Neural progenitor cell (in vitro differentiated cells): ENCODE data around the gene CEBPZ. TPM values are rescaled to one million over a fixed set of nuclear protein-coding genes. Genes with fewer than 3 reads are reported as not detected.

ENCODE experiments used
- DNase-seq: peaks from one replicate; pipeline ENCODE4 v3.0.0-alpha.2; 2016; ENCODE audit warnings: low spot score
- H2AFZ ChIP-seq: fragments of 200-600 bp; sonication (generic); replicated peaks from 2 replicates; pipeline ENCODE4 v1.6.1; 2016; ENCODE audit warnings: antibody characterized with exemption
- H3F3A ChIP-seq: fragments of 200-600 bp; sonication (generic); 2 replicates; pipeline ENCODE4 v1.6.1; 2016; ENCODE audit warnings: antibody characterized with exemption, low read depth
- H3K27ac ChIP-seq: fragments of 200-600 bp; sonication (generic); 2 replicates; pipeline ENCODE4 v1.5.1; 2016; ENCODE audit warnings: mild to moderate bottlenecking
- H3K27me3 ChIP-seq: fragments of 200-600 bp; sonication (generic); 2 replicates; pipeline ENCODE4 v1.6.1; 2016; ENCODE audit warnings: mild to moderate bottlenecking, moderate library complexity
- H3K36me3 ChIP-seq: fragments of 200-600 bp; sonication (generic); 2 replicates; pipeline ENCODE4 v1.5.1; 2016
- H3K4me1 ChIP-seq: fragments of 200-600 bp; sonication (generic); 2 replicates; pipeline ENCODE4 v1.6.1; 2016; ENCODE audit warnings: mixed run types
- H3K4me2 ChIP-seq: fragments of 200-600 bp; sonication (generic); 2 replicates; pipeline ENCODE4 v1.6.1; 2016
- H3K4me3 ChIP-seq: fragments of 200-600 bp; sonication (generic); 2 replicates; pipeline ENCODE4 v1.5.1; 2016
- H3K79me2 ChIP-seq: fragments of 200-600 bp; sonication (generic); 2 replicates; pipeline ENCODE4 v1.6.1; 2016; ENCODE audit warnings: low read depth
- H3K9ac ChIP-seq: fragments of 200-600 bp; sonication (generic); 2 replicates; pipeline ENCODE4 v1.6.1; 2016
- H3K9me3 ChIP-seq: fragments of 200-600 bp; sonication (generic); 2 replicates; pipeline ENCODE4 v1.5.1; 2016; ENCODE audit warnings: low read depth
- H4K20me1 ChIP-seq: fragments of 200-600 bp; sonication (generic); 2 replicates; pipeline ENCODE4 v1.6.1; 2016; ENCODE audit warnings: low read depth
- H3K27ac Mint-ChIP-seq: 3 replicates; pipeline ENCODE4 v1.8.0; 2021; ENCODE audit warnings: mixed read lengths
- H3K27me3 Mint-ChIP-seq: 2 replicates; pipeline ENCODE4 v1.8.0; 2022; ENCODE audit warnings: low read depth, mild to moderate bottlenecking, inconsistent platforms, moderate library complexity, mixed read lengths; ENCODE audit not compliant: insufficient read depth
- H3K36me3 Mint-ChIP-seq: 3 replicates; pipeline ENCODE4 v1.8.0; 2021; ENCODE audit warnings: mixed read lengths
- H3K4me1 Mint-ChIP-seq: 3 replicates; pipeline ENCODE4 v1.8.0; 2021; ENCODE audit warnings: mixed read lengths
- H3K4me3 Mint-ChIP-seq: 3 replicates; pipeline ENCODE4 v1.8.0; 2021; ENCODE audit warnings: mild to moderate bottlenecking, moderate library complexity, mixed read lengths
- H3K9me3 Mint-ChIP-seq: 3 replicates; pipeline ENCODE4 v1.8.0; 2020; ENCODE audit warnings: mixed read lengths
- CTCF ChIP-seq: fragments of 200-600 bp; sonication (generic); IDR thresholded peaks from 2 replicates; pipeline ENCODE4 v1.5.1; 2017; ENCODE audit warnings: antibody characterized with exemption, mild to moderate bottlenecking
- EZH2 ChIP-seq: fragments of 200-600 bp; sonication (generic); IDR thresholded peaks from 2 replicates; pipeline ENCODE4 v1.6.1; 2017; ENCODE audit warnings: antibody characterized with exemption, mild to moderate bottlenecking, moderate library complexity
- EZH2phosphoT487 ChIP-seq: fragments of 200-600 bp; sonication (generic); IDR thresholded peaks from 2 replicates; pipeline ENCODE4 v1.6.1; 2017; ENCODE audit warnings: antibody characterized with exemption
- total RNA-seq: library from RNA; depleted of rRNA; stranded (reverse); fragments of >200 nt; gene quantifications from 2 replicates; pipeline ENCODE4 v1.2.3, GENCODE V29; 2015; ENCODE audit warnings: low replicate concordance

The CEBPZ gene
- total RNA-seq, 1 donor from 2014 or later = 86.6 TPM

GRCh38 chr2:37271376-37272067, 40.1 kb upstream of the CEBPZ start:
- Histone ChIP-seq H3K4me1 (no peaks in the 10 kb centered on the region), H4K20me1 (no peaks in the 10 kb centered on the region), H3K27ac (no peak overlapping the region), H3K4me2 (no peak overlapping the region), H3K27me3 (no peaks in the 10 kb centered on the region), H3K36me3 (peaks cover 41% of the 10 kb centered on the region), H3K9ac (no peak overlapping the region), H3K79me2 (no peaks in the 10 kb centered on the region), H3K9me3 (no peaks in the 10 kb centered on the region), H2AFZ (no peak overlapping the region), H3F3A (peaks cover 9% of the 10 kb centered on the region), H3K4me3 (no peak overlapping the region)
- Mint-ChIP-seq H3K9me3 (no peaks in the 10 kb centered on the region), H3K27me3 (no peaks in the 10 kb centered on the region), H3K4me3 (no peak overlapping the region), H3K27ac (no peak overlapping the region), H3K36me3 (peaks cover 24% of the 10 kb centered on the region), H3K4me1 (no peaks in the 10 kb centered on the region)
- DNase-seq = no peak
- TF ChIP-seq EZH2 = no peak
- TF ChIP-seq EZH2phosphoT487 = no peak
- TF ChIP-seq CTCF = no peak

DNA sequence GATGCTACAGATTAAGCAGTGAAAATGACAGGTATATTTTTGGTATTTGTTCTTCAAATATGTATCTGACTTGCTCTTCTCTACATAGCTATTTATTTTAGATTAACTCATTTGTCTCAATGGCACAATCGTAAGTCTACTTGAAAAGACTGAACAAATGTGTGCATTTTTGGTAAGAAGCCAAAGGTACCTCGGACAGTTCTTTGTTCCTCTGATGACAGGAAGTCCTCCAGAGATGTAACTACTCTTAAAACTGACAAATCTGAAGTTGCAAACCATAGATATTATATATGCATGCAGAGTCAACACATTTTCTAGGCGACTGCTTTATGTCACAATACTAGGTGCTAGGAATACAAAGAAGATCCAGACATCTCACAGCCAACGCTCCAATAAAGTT, 36.7 kb upstream of the CEBPZ start:
- no peaks in the 10 kb centered on the region for H4K20me1 ChIP-seq
- H3K27ac ChIP-seq = no peak overlapping the region
- DNase-seq = no peak
- H3F3A ChIP-seq = peaks cover 9% of the 10 kb centered on the region
- Mint-ChIP-seq H3K4me3 (no peak overlapping the region), H3K27ac (no peak overlapping the region), H3K36me3 (peaks cover 23% of the 10 kb centered on the region), H3K4me1 (no peaks in the 10 kb centered on the region), H3K27me3 (no peaks in the 10 kb centered on the region), H3K9me3 (no peaks in the 10 kb centered on the region)
- H3K27me3 ChIP-seq = no peaks in the 10 kb centered on the region
- H3K9me3 ChIP-seq = no peaks in the 10 kb centered on the region
- no peak overlapping the region for H3K9ac ChIP-seq
- no peaks in the 10 kb centered on the region for H3K4me1 ChIP-seq
- no peaks in the 10 kb centered on the region for H3K79me2 ChIP-seq
- no peak overlapping the region for H3K4me3 ChIP-seq
- H2AFZ ChIP-seq = no peak overlapping the region
- no peak for TF ChIP-seq EZH2
- TF ChIP-seq EZH2phosphoT487 = no peak
- TF ChIP-seq CTCF = no peak
- peaks cover 15% of the 10 kb centered on the region for H3K36me3 ChIP-seq
- no peak overlapping the region for H3K4me2 ChIP-seq

DNA sequence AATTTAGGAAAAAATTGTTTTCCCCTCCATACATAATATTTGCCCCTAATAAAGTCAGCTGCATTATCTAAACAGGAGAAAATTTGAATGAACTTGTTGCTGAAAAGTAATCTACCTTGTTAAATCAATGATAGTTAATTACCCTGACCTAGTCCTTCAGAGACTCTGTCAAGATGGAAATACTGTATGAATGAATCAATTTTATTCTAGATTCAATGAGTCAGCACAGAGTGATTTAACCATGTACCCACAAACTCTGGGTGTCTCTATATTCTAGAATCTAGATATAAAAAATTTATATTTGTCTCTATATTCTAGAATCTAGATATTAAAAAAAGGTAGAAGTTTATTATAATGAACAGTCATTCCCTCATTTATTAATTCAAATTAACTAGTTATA, 36.3 kb upstream of the CEBPZ start:
- no peaks in the 10 kb centered on the region for H3K27me3 Mint-ChIP-seq
- Histone ChIP-seq H2AFZ (no peak overlapping the region), H3K4me1 (no peaks in the 10 kb centered on the region), H3K27ac (no peak overlapping the region), H3K79me2 (no peaks in the 10 kb centered on the region), H3K36me3 (peaks cover 15% of the 10 kb centered on the region), H3K4me2 (no peak overlapping the region), H3K9me3 (no peaks in the 10 kb centered on the region), H3K4me3 (no peak overlapping the region), H3K9ac (no peak overlapping the region), H3F3A (peaks cover 9% of the 10 kb centered on the region), H3K27me3 (no peaks in the 10 kb centered on the region), H4K20me1 (no peaks in the 10 kb centered on the region)
- no peaks in the 10 kb centered on the region for H3K9me3 Mint-ChIP-seq
- no peak overlapping the region for H3K4me3 Mint-ChIP-seq
- TF ChIP-seq CTCF = no peak
- no peak overlapping the region for H3K27ac Mint-ChIP-seq
- H3K4me1 Mint-ChIP-seq = no peaks in the 10 kb centered on the region
- peaks cover 23% of the 10 kb centered on the region for H3K36me3 Mint-ChIP-seq
- no peak for DNase-seq
